SH-SY5Y (cell line): ENCODE measurements around the gene SLC22A6.

ENCODE experiments used
- GATA2 ChIP-seq: IDR thresholded peaks from 2 replicates; pipeline ENCODE4 v1.6.1; 2011; ENCODE audit warnings: mild to moderate bottlenecking, low read depth, low read length
- GATA3 ChIP-seq: IDR thresholded peaks from 2 replicates; pipeline ENCODE4 v1.6.1; 2011; ENCODE audit warnings: low read depth, mild to moderate bottlenecking, low read length, moderate library complexity

- no peak for TF ChIP-seq GATA2
- TF ChIP-seq GATA3, result no peak
Observed at GRCh38 chr11:62961017-62961570, 23.7 kb downstream of the SLC22A6 start.
